Measurements from ENCODE around the gene SDK2. TPM values are rescaled to one million over a fixed set of nuclear protein-coding genes. Genes with fewer than 3 reads are reported as not detected.

The SDK2 gene
- total and polyA plus RNA-seq, 2 of the 8 experiments (the other 6 are each of a cell fraction or from before 2014, with no cell fraction given): 3.9 to 4.1 TPM

- Histone ChIP-seq H2BK5ac (ENCODE audit: low read depth, low read length) (no peak overlapping the region), H2BK120ac (replicated peaks; ENCODE audit: low read depth, low read length) (no peak overlapping the region), H3K4ac (replicated peaks; ENCODE audit: insufficient read length, low read depth, low read length) (no peak overlapping the region), H2BK20ac (ENCODE audit: low read length) (no peak overlapping the region), H3K27me3 (replicated peaks in 1 of 4; ENCODE audit: control insufficient read depth in 3 of 4, extremely low read depth in 1 of 4, insufficient read depth in 3 of 4, low read length in 3 of 4) (no peaks in the 10 kb centered on the region), H3K14ac (ENCODE audit: insufficient read length) (no peak overlapping the region), H3K4me1 (replicated peaks in 1 of 4; ENCODE audit: control insufficient read depth in 3 of 4, insufficient read depth in 4 of 4, low read length in 3 of 4) (no peaks in the 10 kb centered on the region), H3K27ac (ENCODE audit: low read depth, low read length) (no peak overlapping the region), H4K5ac (ENCODE audit: insufficient read length, low read depth, low read length) (no peak overlapping the region), H3K4me3 (ENCODE audit: extremely low read depth in 1 of 4, insufficient read depth in 2 of 4, low read depth in 3 of 4, low read length in 4 of 4) (no peak overlapping the region), H4K20me1 (replicated peaks in 1 of 2; ENCODE audit: control insufficient read depth in 1 of 2, insufficient read depth in 2 of 2, low read length in 2 of 2) (no peaks in the 10 kb centered on the region), H3K79me2 (ENCODE audit: control insufficient read depth in 1 of 2, insufficient read depth in 2 of 2, low read length in 2 of 2) (no peaks in the 10 kb centered on the region), H2AFZ (ENCODE audit: low read length) (no peak overlapping the region), H3K4me2 (ENCODE audit: insufficient read depth in 1 of 2, low read depth in 2 of 2, low read length in 2 of 2) (no peak overlapping the region), H2BK12ac (ENCODE audit: low read depth, low read length) (no peak overlapping the region), H4K91ac (replicated peaks; ENCODE audit: insufficient read length, low read length) (no peak overlapping the region), H3K9ac (replicated peaks in 1 of 4; ENCODE audit: extremely low read depth in 1 of 4, low read depth in 3 of 4, low read length in 3 of 4) (no peak overlapping the region), H3K36me3 (ENCODE audit: control insufficient read depth in 2 of 4, insufficient read depth in 4 of 4, low read length in 3 of 4) (peaks cover 0 to 8% (median 3%) of the 10 kb centered on the region in 4 experiments; a peak in 5 of 8 replicates), H3K9me3 (ENCODE audit: insufficient read depth in 2 of 2, low read depth in 1 of 2, low read length in 1 of 2) (peaks cover 0 to 4% of the 10 kb centered on the region in 2 experiments; a peak in 2 of 4 replicates), H3K56ac (replicated peaks; ENCODE audit: insufficient read length, low read depth, low read length) (no peak overlapping the region), H2AK5ac (ENCODE audit: low read depth, low read length) (no peak overlapping the region), H4K8ac (ENCODE audit: extremely low read depth, insufficient read depth, low read length) (no peak overlapping the region), H3K79me1 (ENCODE audit: low read depth, low read length) (no peaks in the 10 kb centered on the region), H3K23me2 (ENCODE audit: low read depth, low read length) (no peaks in the 10 kb centered on the region), H3K18ac (ENCODE audit: extremely low read depth, low read length) (no peak overlapping the region), H3K23ac (ENCODE audit: insufficient read length) (no peak overlapping the region), H2BK15ac (ENCODE audit: low read length) (no peak overlapping the region)
- ChIA-PET CTCF (ENCODE audit: partially characterized antibody) (interaction anchor here (0.5 to 2.3 kb wide), 7 partner anchors 9 to 298 kb away, joined by 3 to 13 read pairs (median 4); no protein-coding TSS in a partner anchor), POLR2A (ENCODE audit: partially characterized antibody) (interaction anchor here (1.2 kb wide), 1 partner anchor 13 kb away, joined by 3 read pairs; no protein-coding TSS in a partner anchor)
- DNase-seq (ENCODE audit: low read depth in 1 of 2, low spot score in 2 of 2) (no peak), FAIRE-seq (no peak)
- TF ChIP-seq NANOG (IDR thresholded peaks at IDR 0.05; ENCODE audit: insufficient read depth, low read depth, low read length, poor library complexity, severe bottlenecking) (no peak), CHD2 (IDR thresholded peaks at IDR 0.05; ENCODE audit: low read length) (no peak), KDM4A (IDR thresholded peaks at IDR 0.05; ENCODE audit: low read depth, low read length, severe bottlenecking) (no peak), FOSL1 (IDR thresholded peaks at IDR 0.05; ENCODE audit: insufficient read depth, low read depth, low read length) (no peak), EGR1 (IDR thresholded peaks at IDR 0.05; ENCODE audit: borderline replicate concordance, low read depth, low read length) (no peak)
- 95% methylated on average over 13 of the region's 13 CpGs; no CpG with 5 or more reads in 1 of the 2 experiments for WGBS, 2 experiments (ENCODE audit: extremely low coverage in 1 of 2, insufficient coverage in 1 of 2, insufficient read length in 1 of 2, insufficient replicate concordance in 2 of 2, low coverage in 1 of 2, low lambda C conversion rate in 2 of 2, missing lambda C conversion rate in 1 of 2)
Measured at GRCh38 chr17:73411313-73411747, 232.9 kb downstream of the SDK2 start.
